ENCODE data around the gene LCTL. TPM values are rescaled to one million over a fixed set of nuclear protein-coding genes. Genes with fewer than 3 reads are reported as not detected.
"Not testable (repeated sequence)": the region's sequence is repeated elsewhere in the genome, so short reads cannot be mapped to it uniquely, and the experiment has no call there.

Gene LCTL
- total RNA-seq, 2 experiments from 2014 or later: not detected

DNA sequence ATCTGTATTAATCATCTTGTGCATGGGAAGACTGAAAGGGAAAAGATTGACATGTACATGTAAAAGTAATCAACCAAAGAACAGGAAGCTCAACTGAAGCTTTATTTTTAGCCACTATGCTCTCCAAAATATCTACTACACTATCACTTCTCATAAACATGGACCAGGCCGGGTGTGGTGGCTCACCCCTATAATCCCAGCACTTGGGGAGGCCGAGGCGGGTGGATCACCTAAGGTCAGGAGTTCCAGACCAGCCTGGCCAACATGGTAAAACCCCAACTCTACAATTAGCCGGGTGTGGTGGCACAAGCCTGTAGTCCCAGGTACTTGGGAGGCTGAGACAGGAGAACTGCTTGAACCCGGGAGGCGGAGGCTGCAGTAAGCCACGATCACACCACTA lies 65.5 kb downstream of the LCTL start:
- Mint-ChIP-seq H3K27ac (peak overlapping the region; percentile 43), H3K4me1 (peaks cover 69% of the 10 kb centered on the region), H3K36me3 (ENCODE audit: low read depth) (peaks cover 77% of the 10 kb centered on the region)
- POLR2A ChIA-PET, DNase-seq, H3K27me3 Mint-ChIP-seq, H3K4me3 Mint-ChIP-seq, H3K9me3 Mint-ChIP-seq: not testable (repeated sequence)
- CTCF ChIA-PET: interaction anchor here (4.1 to 4.2 kb wide), 2 partner anchors 11 to 114 kb away, joined by 20 to 35 read pairs; partner anchors contain the start of gene MAP2K1

DNA sequence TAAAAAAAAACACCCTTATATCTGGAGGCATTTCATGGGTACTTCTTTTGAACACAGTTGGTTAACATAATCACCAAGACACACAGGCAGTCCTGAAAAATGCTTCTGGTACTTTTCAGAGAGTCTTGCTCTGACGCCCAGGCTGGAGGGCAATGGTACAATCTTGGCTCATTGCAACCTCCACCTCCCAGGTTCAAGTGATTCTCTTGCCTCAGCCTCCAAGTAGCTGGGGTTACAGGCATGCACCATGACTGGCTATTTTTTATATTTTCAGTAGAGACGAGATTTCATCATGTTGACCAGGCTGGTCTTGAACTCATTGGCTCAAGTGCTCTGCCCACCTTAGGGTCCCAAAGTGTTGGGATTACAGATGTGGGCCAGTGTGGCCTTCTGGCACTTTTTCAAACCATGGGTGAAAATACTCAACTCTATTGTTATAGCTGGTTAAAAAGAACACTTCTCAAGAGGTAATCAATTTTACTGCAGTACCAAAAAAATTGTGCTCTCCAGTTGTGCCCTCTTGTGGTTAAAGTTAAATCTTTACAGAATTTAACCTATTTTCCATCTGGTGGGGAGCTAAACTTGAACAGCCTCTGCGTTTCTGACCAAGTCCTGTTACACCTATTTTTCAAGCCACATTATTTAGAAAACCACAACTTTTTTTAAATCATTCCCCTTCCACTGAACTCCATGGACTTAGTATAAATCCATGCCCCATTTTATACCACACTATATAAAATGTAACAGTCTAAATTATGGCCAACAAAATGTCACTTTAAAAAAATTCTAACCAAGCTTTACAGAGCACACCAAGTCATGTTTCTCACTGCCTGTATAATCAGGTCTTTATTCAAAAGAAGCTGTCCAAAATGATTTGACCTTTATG lies 67.1 kb downstream of the LCTL start:
- H3K4me1 Mint-ChIP-seq: peaks cover 76% of the 10 kb centered on the region
- H3K27ac Mint-ChIP-seq: peak overlapping the region; percentile 96
- no peaks in the 10 kb centered on the region for H3K27me3 Mint-ChIP-seq
- H3K4me3 Mint-ChIP-seq: no peak overlapping the region
- CTCF ChIA-PET: interaction anchor here (0.5 to 4.2 kb wide), 30 partner anchors 10 to 1531 kb away, joined by 3 to 35 read pairs (median 4); partner anchors contain the start of genes DIS3L, MAP2K1 and TIPIN
- POLR2A ChIA-PET: interaction anchor here (0.5 to 1.4 kb wide), 5 partner anchors 22 to 248 kb away, joined by 3 to 4 read pairs (median 3); no protein-coding TSS in a partner anchor
- peak; percentile 37 for DNase-seq
- H3K9me3 Mint-ChIP-seq: no peaks in the 10 kb centered on the region
- peaks cover 84% of the 10 kb centered on the region for H3K36me3 Mint-ChIP-seq (ENCODE audit: low read depth)

Other genes starting within 250 kb of the LCTL start
- 10 to 100 TPM; 25.0 to 28.0 TPM for gene TIPIN, start 209.3 kb downstream of the LCTL start, total RNA-seq
- 10 to 100 TPM; 72.1 to 83.0 TPM for gene MAP2K1, start 179.1 kb downstream of the LCTL start, total RNA-seq
- 10 to 100 TPM; 21.4 to 24.5 TPM for gene SNAPC5, start 68.2 kb downstream of the LCTL start, total RNA-seq
- gene RPL4, start 61.1 kb downstream of the LCTL start, total RNA-seq: 1,000 to 10,000 TPM; 2,398 to 2,621 TPM
- 10 to 100 TPM; 28.0 to 28.3 TPM for gene ZWILCH, start 60.7 kb downstream of the LCTL start, total RNA-seq
- under 1 TPM; 0.40 TPM for gene SMAD6, start 136.2 kb upstream of the LCTL start, total RNA-seq